K562 treated with DMSO at 1 percent for 24 hours (cell line): ENCODE measurements around the gene CAP1. TPM values are rescaled to one million over a fixed set of nuclear protein-coding genes. Genes with fewer than 3 reads are reported as not detected.

Experiments
- total RNA-seq: library from RNA; unstranded; fragments of 300-600 nt; gene quantifications from 2 replicates; pipeline ENCODE4 v1.2.3, GENCODE V29; 2022; ENCODE audit warnings: low read depth; ENCODE audit not compliant: insufficient read depth

The CAP1 gene
- total RNA-seq: 305 and 308 TPM in 2 replicates

GRCh38 chr1:40040511-40041465 lies at the start of gene CAP1:
Gene CAP1, plus strand, starts transcription at chr1:40040729. Its CDS starts 18,618 bp downstream, at chr1:40059347.

GRCh38 chr1:40096977-40097782 lies 56.7 kb downstream of the CAP1 start, which contains the start of gene PPT1:
Gene PPT1, minus strand, starts transcription at chr1:40097252. Its CDS starts 14 bp downstream, at chr1:40097238.

Other genes with a start within 250 kb of the CAP1 start
- gene TRIT1, start 157.2 kb upstream of the CAP1 start, total RNA-seq: 24.0 and 30.1 TPM in 2 replicates
- 14.5 and 18.3 TPM in 2 replicates for gene MYCL, start 138.8 kb upstream of the CAP1 start, total RNA-seq
- not detected in 2 replicates for gene MFSD2A, start 85.6 kb upstream of the CAP1 start, total RNA-seq
- 114 and 115 TPM in 2 replicates for gene PPT1, start 56.5 kb downstream of the CAP1 start, total RNA-seq
- 8.7 and 10.1 TPM in 2 replicates for gene RLF, start 120.7 kb downstream of the CAP1 start, total RNA-seq
- not detected in 2 replicates for gene TMCO2, start 207.2 kb downstream of the CAP1 start, total RNA-seq
- 14.0 and 16.8 TPM in 2 replicates for gene ZMPSTE24, start 217.5 kb downstream of the CAP1 start, total RNA-seq